Germinal center (tissue), 1 donor: ENCODE measurements around the gene BORA.
"Not testable (repeated sequence)": the region's sequence is repeated elsewhere in the genome, so short reads cannot be mapped to it uniquely, and the experiment has no call there.

Experiments used
- DNase-seq: peaks from one replicate; pipeline ENCODE4 v3.0.0; 2012; ENCODE audit warnings: mixed read lengths, low spot score

The BORA gene

GRCh38 chr13:72727417-72728289 lies at the start of gene BORA, which contains the start of gene MZT1:
TSS of gene BORA (plus strand) at chr13:72727923. CDS start at chr13:72728941, 1,018 bp downstream.
TSS of gene MZT1 (minus strand) at chr13:72727629. CDS start at chr13:72727602, 27 bp downstream.
- DNase-seq = peak; percentile 95

GRCh38 chr13:72678312-72678711 lies 49.4 kb upstream of the BORA start:
- no peak for DNase-seq

- DNase-seq = no peak
Observed at GRCh38 chr13:72680353-72680752, 47.4 kb upstream of the BORA start.

GRCh38 chr13:72686766-72687165 lies 41.0 kb upstream of the BORA start:
- DNase-seq = no peak

- no peak for DNase-seq
Observed at GRCh38 chr13:72689181-72689696, 38.5 kb upstream of the BORA start.

GRCh38 chr13:72692884-72693514 lies 34.7 kb upstream of the BORA start:
- DNase-seq = no peak

- no peak for DNase-seq
Observed at GRCh38 chr13:72693832-72694231, 33.9 kb upstream of the BORA start.

- no peak for DNase-seq
Observed at GRCh38 chr13:72694314-72694713, 33.4 kb upstream of the BORA start.

- DNase-seq = no peak
Observed at GRCh38 chr13:72696579-72696978, 31.1 kb upstream of the BORA start.

GRCh38 chr13:72698164-72698563 lies 29.6 kb upstream of the BORA start:
- DNase-seq = no peak

- DNase-seq = no peak
Observed at GRCh38 chr13:72700509-72700908, 27.2 kb upstream of the BORA start.

GRCh38 chr13:72716776-72717175 lies 10.9 kb upstream of the BORA start:
- no peak for DNase-seq

GRCh38 chr13:72726185-72726584 lies 1.5 kb upstream of the BORA start:
- not testable (repeated sequence) for DNase-seq

- DNase-seq = peak; percentile 45
Observed at GRCh38 chr13:72726726-72727416, 852 bp upstream of the BORA start.

GRCh38 chr13:72728290-72728605 lies 525 bp downstream of the BORA start:
- DNase-seq = no peak

GRCh38 chr13:72737033-72737432 lies 9.3 kb downstream of the BORA start:
- no peak for DNase-seq

GRCh38 chr13:72740015-72740414 lies 12.3 kb downstream of the BORA start:
- no peak for DNase-seq

- DNase-seq = no peak
Observed at GRCh38 chr13:72745260-72745659, 17.5 kb downstream of the BORA start.

GRCh38 chr13:72751220-72751619 lies 23.5 kb downstream of the BORA start:
- DNase-seq = no peak

- no peak for DNase-seq
Observed at GRCh38 chr13:72754111-72754510, 26.4 kb downstream of the BORA start.

GRCh38 chr13:72757792-72758535 lies 30.2 kb downstream of the BORA start:
- DNase-seq = no peak

GRCh38 chr13:72760189-72760588 lies 32.5 kb downstream of the BORA start:
- no peak for DNase-seq
